ENCODE data around the gene ADARB1. TPM values are rescaled to one million over a fixed set of nuclear protein-coding genes. Genes with fewer than 3 reads are reported as not detected.

The ADARB1 gene
- total and polyA plus RNA-seq, 9 donors = 6.0 to 23.7 (median 16.3) TPM

- intact Hi-C loops (cut with DNase I) = no loop called here
- TF ChIP-seq POLR2A (IDR thresholded peaks at IDR 0.05) (no peak), EP300 (IDR thresholded peaks at IDR 0.05) (no peak), CTCF (IDR thresholded peaks at IDR 0.05) (no peak)
- no peak for DNase-seq
Observed at GRCh38 chr21:45236481-45236880, 162.1 kb downstream of the ADARB1 start.

GRCh38 chr21:45237401-45237800, 163.0 kb downstream of the ADARB1 start:
- DNase-seq = no peak
- 88 to 91% (median 88%) methylated on average over 7 of the region's 7 CpGs for WGBS, 3 donors
- Histone ChIP-seq H3K27me3 (no peaks in the 10 kb centered on the region), H3K36me3 (no peaks in the 10 kb centered on the region), H3K4me3 (no peak overlapping the region), H3K9me3 (peaks cover 3 to 4% of the 10 kb centered on the region in 2 donors), H3K4me1 (ENCODE audit: insufficient read depth) (peaks cover 2% of the 10 kb centered on the region), H3K27ac (no peak overlapping the region)
- TF ChIP-seq EP300 (IDR thresholded peaks at IDR 0.05) (no peak), POLR2A (IDR thresholded peaks at IDR 0.05) (no peak), CTCF (IDR thresholded peaks at IDR 0.05) (no peak)
- intact Hi-C loops (cut with DNase I) = no loop called here

More at GRCh38 chr21:45236481-45236880, 162.1 kb downstream of the ADARB1 start:
- Histone ChIP-seq H3K4me3 (no peak overlapping the region), H3K9me3 (peaks cover under 1 to 2% of the 10 kb centered on the region in 2 donors), H3K4me1 (ENCODE audit: insufficient read depth) (peaks cover 2% of the 10 kb centered on the region), H3K27ac (no peak overlapping the region), H3K36me3 (no peaks in the 10 kb centered on the region), H3K27me3 (no peaks in the 10 kb centered on the region)
- 53 to 70% (median 66%) methylated on average over 2 of the region's 2 CpGs for WGBS, 3 donors

- no peak overlapping the region for H3K4me3 ChIP-seq
- TF ChIP-seq EP300 (IDR thresholded peaks at IDR 0.05) (no peak), CTCF (IDR thresholded peaks at IDR 0.05) (no peak), POLR2A (IDR thresholded peaks at IDR 0.05) (no peak)
- H3K9me3 ChIP-seq = peaks cover 3 to 4% of the 10 kb centered on the region in 2 donors
- intact Hi-C loops (cut with DNase I) = no loop called here
- WGBS, 3 donors = 71 to 81% (median 77%) methylated on average over 3 of the region's 3 CpGs
- DNase-seq = no peak
- no peaks in the 10 kb centered on the region for H3K36me3 ChIP-seq
- H3K27me3 ChIP-seq = no peaks in the 10 kb centered on the region
- H3K27ac ChIP-seq = no peak overlapping the region
- no peaks in the 10 kb centered on the region for H3K4me1 ChIP-seq (ENCODE audit: insufficient read depth)
Observed at GRCh38 chr21:45241357-45241756, 167.0 kb downstream of the ADARB1 start.

GRCh38 chr21:45243603-45244002, 169.2 kb downstream of the ADARB1 start:
- no peak for DNase-seq
- intact Hi-C loops (cut with DNase I) = no loop called here
- 48 to 68% (median 50%) methylated on average over 3 of the region's 3 CpGs for WGBS, 3 donors
- H3K4me3 ChIP-seq = no peak overlapping the region
- no peak overlapping the region for H3K27ac ChIP-seq
- no peaks in the 10 kb centered on the region for H3K27me3 ChIP-seq
- H3K4me1 ChIP-seq (ENCODE audit: insufficient read depth) = peaks cover 1% of the 10 kb centered on the region
- no peak for TF ChIP-seq POLR2A (IDR thresholded peaks at IDR 0.05)
- no peak for TF ChIP-seq CTCF (IDR thresholded peaks at IDR 0.05)
- no peak for TF ChIP-seq EP300 (IDR thresholded peaks at IDR 0.05)
- H3K36me3 ChIP-seq = no peaks in the 10 kb centered on the region
- H3K9me3 ChIP-seq = peaks cover 3 to 4% of the 10 kb centered on the region in 2 donors

Data from ovary (tissue), 9 donors.